GM12878 (cell line): ENCODE measurements around the gene CPSF4. TPM values are rescaled to one million over a fixed set of nuclear protein-coding genes. Genes with fewer than 3 reads are reported as not detected.

Source experiments
- ATAC-seq: fragments of 200-7000 bp; cut with Tn5 transposase; 3 replicates; pipeline ENCODE4 v1.9.1; 2020; ENCODE audit warnings: mild to moderate bottlenecking, moderate library complexity
- BruUV-seq: library from RNA; stranded (reverse); fragments of 400-500 nt; replicated peaks from 2 replicates; lab custom pipeline; 2021; lab: Mats Ljungman, UMichigan
- CTCF ChIA-PET: fragments of 300-600 bp; sonication (Branson Sonifier 250); formaldehyde crosslinking; extraction: SDS; loops from one replicate; lab custom pipeline; 2021; ENCODE audit warnings: inconsistent platforms; lab: Yijun Ruan, JAX
- POLR2A ChIA-PET: fragments of 350-600 bp; formaldehyde crosslinking; extraction: SDS; loops from one replicate; lab custom pipeline; 2021; ENCODE audit warnings: inconsistent platforms; lab: Charles Lee
- RAD21 ChIA-PET: fragments of 300-600 bp; sonication (Branson Sonifier 250); formaldehyde crosslinking; loops from one replicate; lab custom pipeline; 2023; ENCODE audit warnings: antibody characterized with exemption; ENCODE audit not compliant: unreplicated experiment; lab: Charles Lee
- SMC1A ChIA-PET: fragments of 300-600 bp; sonication (Branson Sonifier 250); formaldehyde crosslinking; loops from one replicate; lab custom pipeline; 2023; ENCODE audit not compliant: unreplicated experiment, uncharacterized antibody; lab: Charles Lee
- DNase-seq: peaks from one replicate; pipeline ENCODE4 v3.0.0-alpha.2; 2011; ENCODE audit warnings: low read depth, low spot score
- FAIRE-seq: peaks from 3 replicates; lab custom pipeline; 2011; peaks lifted over from hg19 to GRCh38; lab: Jason Lieb, UNC
- H2AFZ ChIP-seq: 2 replicates; pipeline ENCODE4 v1.6.0; 2011; ENCODE audit warnings: low read depth, low read length, control low read depth; ENCODE audit not compliant: control insufficient read depth
- H3K27ac ChIP-seq: 2 replicates; pipeline ENCODE4 v1.5.1; 2011; ENCODE audit warnings: control low read depth; ENCODE audit not compliant: control insufficient read depth, insufficient read depth
- H3K27me3 ChIP-seq, 2 experiments: replicated peaks in 1 of 2; 2 replicates each; pipeline versions ENCODE4 v1.6.0 to v1.6.1; 2011; ENCODE audit warnings: low read length in 1 of 2; ENCODE audit not compliant: control insufficient read depth in 2 of 2, insufficient read depth in 2 of 2
- H3K36me3 ChIP-seq, 2 experiments: 2 replicates each; pipeline ENCODE4 v1.5.1; 2011; ENCODE audit warnings: low read length in 1 of 2; ENCODE audit not compliant: control insufficient read depth in 2 of 2, insufficient read depth in 2 of 2
- H3K4me1 ChIP-seq: 2 replicates; pipeline ENCODE4 v1.6.1; 2011; ENCODE audit warnings: mild to moderate bottlenecking, low read length, moderate library complexity, mixed read lengths; ENCODE audit not compliant: control insufficient read depth, insufficient read depth
- H3K4me2 ChIP-seq: 2 replicates; pipeline ENCODE4 v1.6.0; 2011; ENCODE audit warnings: control low read depth; ENCODE audit not compliant: control insufficient read depth, insufficient read depth
- H3K4me3 ChIP-seq: fragments of 200-600 bp; sonication (generic); 2 replicates; pipeline ENCODE4 v1.5.1; 2016
- H3K79me2 ChIP-seq: 2 replicates; pipeline ENCODE4 v1.6.0; 2011; ENCODE audit warnings: low read length; ENCODE audit not compliant: control insufficient read depth, insufficient read depth
- H3K9ac ChIP-seq: 2 replicates; pipeline ENCODE4 v1.8.0; 2011; ENCODE audit warnings: low read length, control low read depth, mixed read lengths; ENCODE audit not compliant: control insufficient read depth, insufficient read depth
- H3K9me3 ChIP-seq: replicated peaks from 3 replicates; pipeline ENCODE4 v1.5.1; 2011; ENCODE audit warnings: mild to moderate bottlenecking, low read length; ENCODE audit not compliant: control insufficient read depth, insufficient read depth
- H4K20me1 ChIP-seq: 2 replicates; pipeline ENCODE4 v1.6.0; 2011; ENCODE audit not compliant: control insufficient read depth, insufficient read depth
- BACH1 ChIP-seq: fragments of 450-650 bp; IDR thresholded peaks from 2 replicates; pipeline ENCODE4 v1.6.1; 2017; ENCODE audit warnings: mild to moderate bottlenecking, borderline replicate concordance
- CHD1 ChIP-seq: IDR thresholded peaks from 2 replicates; pipeline ENCODE4 v1.6.1; 2012; ENCODE audit warnings: low read depth, low read length, improper control_type of control experiment
- CREM ChIP-seq: IDR thresholded peaks from 2 replicates; pipeline ENCODE4 v1.6.1; 2014; ENCODE audit warnings: antibody characterized with exemption, low read depth
- EED ChIP-seq: sonication (generic); IDR thresholded peaks from 2 replicates; pipeline ENCODE4 v1.6.1; 2016; ENCODE audit warnings: antibody characterized with exemption, low read depth
- HDAC6 ChIP-seq: fragments of 200-600 bp; sonication (generic); IDR thresholded peaks from one replicate; pipeline ENCODE4 v1.8.0; 2017; ENCODE audit warnings: antibody characterized with exemption; ENCODE audit not compliant: unreplicated experiment
- IRF3 ChIP-seq: fragments of 450-650 bp; IDR thresholded peaks from 2 replicates; pipeline ENCODE4 v1.6.1; 2014; ENCODE audit warnings: mild to moderate bottlenecking
- NR2C1 ChIP-seq: fragments of 450-650 bp; IDR thresholded peaks from 2 replicates; pipeline ENCODE4 v1.6.1; 2017; ENCODE audit warnings: antibody characterized with exemption, mild to moderate bottlenecking, moderate library complexity
- RBBP5 ChIP-seq: fragments of 200-600 bp; sonication (generic); conservative IDR thresholded peaks from 2 replicates; pipeline ENCODE4 v1.6.1; 2016
- SIN3A ChIP-seq: IDR thresholded peaks from 2 replicates; pipeline ENCODE4 v1.6.1; 2012; ENCODE audit warnings: low read depth, low read length, improper control_type of control experiment
- YBX1 ChIP-seq: fragments of 450-650 bp; IDR thresholded peaks from 2 replicates; pipeline ENCODE4 v1.6.1; 2016; ENCODE audit warnings: antibody characterized with exemption
- ZNF24 ChIP-seq: fragments of 450-650 bp; IDR thresholded peaks from 2 replicates; pipeline ENCODE4 v1.6.1; 2017; ENCODE audit warnings: antibody characterized with exemption, mild to moderate bottlenecking
- WGBS: methylation state at CpG from one replicate; pipeline ENCODE4 v1.1.6; 2016; ENCODE audit warnings: low lambda C conversion rate; ENCODE audit not compliant: insufficient replicate concordance, insufficient coverage; ENCODE audit errors: missing lambda C conversion rate; 5-methylcytosine and 5-hydroxymethylcytosine counted together
- in situ Hi-C: fragments of 300-500 bp; cut with MboI; formaldehyde crosslinking; loops from 9 replicates; pipeline ENCODE4 v1.14.3; 2018; ENCODE audit warnings: mixed read lengths
- intact Hi-C: fragments of 100-400 bp; cut with micrococcal nuclease; formaldehyde crosslinking; loops from one replicate; pipeline ENCODE4 v1.14.2; 2022; ENCODE audit not compliant: unreplicated experiment
- polyA plus RNA-seq, 11 experiments: library from polyadenylated mRNA; depleted of rRNA in 4 of 11; unstranded in 6 of 11; stranded (reverse) in 5 of 11; fragments of >200 nt; fragmentation: Nextera tagmentation in 4 of 11; fragmentation: Illumina TruSeq in 1 of 11; extraction: Ambion mirVana in 4 of 11; extraction: Trizol in 1 of 11; gene quantifications; 1 replicate in 1 of 11; 2 replicates in 10 of 11; pipeline versions ENCODE4 v1.2.1 to v1.2.3, GENCODE V29; 2011 to 2016; ENCODE audit warnings: inconsistent platforms in 2 of 11, missing spikeins in 2 of 11, low read depth in 1 of 11
- total RNA-seq, 4 experiments: library from RNA; depleted of rRNA in 3 of 4; stranded (reverse); fragments of >200 nt in 3 of 4; fragmentation: Illumina TruSeq in 1 of 4; extraction: Trizol in 1 of 4; gene quantifications; 2 replicates each; pipeline versions ENCODE4 v1.2.1 to v1.2.3, GENCODE V29; 2013 to 2021
- TF ChIP-seq, protein P1 (sequence below): fragments of 450-650 bp; IDR thresholded peaks from 2 replicates; pipeline ENCODE4 v1.6.1; 2017; ENCODE audit warnings: mild to moderate bottlenecking, low read depth, inconsistent platforms; ENCODE audit not compliant: poor library complexity, severe bottlenecking
- TF ChIP-seq, protein P2 (sequence below): IDR thresholded peaks from 2 replicates; pipeline ENCODE4 v1.6.1; 2012; ENCODE audit warnings: low read depth, low read length, improper control_type of control experiment

CPSF4 gene
- total and polyA plus RNA-seq, 10 of the 15 experiments (the other 5 are each of a cell fraction or from before 2014, with no cell fraction given), result 13.6 to 70.1 (median 45.0) TPM

DNA sequence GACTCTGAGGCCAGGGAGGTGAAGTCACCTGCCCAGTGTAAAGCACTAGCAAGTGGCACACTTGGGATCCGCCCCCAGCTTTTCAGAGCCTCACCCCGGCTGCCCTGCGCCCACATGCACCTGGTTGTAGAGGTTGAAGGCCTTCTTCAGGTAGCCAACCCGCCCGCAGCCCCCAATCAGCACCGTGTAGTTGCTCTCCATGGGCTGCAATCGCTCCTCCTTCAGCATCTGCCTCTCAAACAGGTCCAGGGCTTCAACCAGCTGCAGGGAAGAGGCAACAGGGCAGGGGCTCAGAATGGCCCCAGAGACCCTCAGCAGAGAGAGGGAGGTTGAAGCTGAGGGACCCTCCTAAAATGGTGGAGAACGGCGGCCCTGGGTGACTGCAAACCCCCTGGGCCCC, 5.6 kb upstream of the CPSF4 start:
- TF ChIP-seq CHD1, result no peak
- BruUV-seq, result no TSS peak
- no peak overlapping the region for H3K4me3 ChIP-seq
- ATAC-seq, result no peak
- H3K9me3 ChIP-seq, result no peaks in the 10 kb centered on the region
- no peak for DNase-seq
- no peak overlapping the region for H2AFZ ChIP-seq
- H3K4me1 ChIP-seq, result peaks cover 4% of the 10 kb centered on the region
- no peaks in the 10 kb centered on the region for H4K20me1 ChIP-seq
- FAIRE-seq, result no peak
- ChIA-PET POLR2A (interaction anchor here (0.7 kb wide), 1 partner anchor 16 kb away, joined by 6 read pairs; no protein-coding TSS in a partner anchor), CTCF (no interaction called here), RAD21 (no interaction called here), SMC1A (no interaction called here)
- H3K9ac ChIP-seq, result no peak overlapping the region
- no peaks in the 10 kb centered on the region for H3K27me3 ChIP-seq
- H3K36me3 ChIP-seq, result peaks cover 12 to 13% of the 10 kb centered on the region in 2 experiments
- WGBS, result 86% methylated on average over 6 of the region's 9 CpGs
- H3K4me2 ChIP-seq, result no peak overlapping the region
- in situ Hi-C loops, result no loop called here
- intact Hi-C loops, result no loop called here
- peaks cover 14% of the 10 kb centered on the region for H3K79me2 ChIP-seq
- H3K27ac ChIP-seq, result no peak overlapping the region

- H3K27ac ChIP-seq, result peak overlapping the region; percentile 80
- H3K4me1 ChIP-seq, result peaks cover 11% of the 10 kb centered on the region
- SMC1A ChIA-PET, result interaction anchor here (0.9 to 2.1 kb wide), 4 partner anchors 29 to 183 kb away, joined by 3 to 6 read pairs (median 3); partner anchors contain the start of gene BUD31
- RAD21 ChIA-PET, result interaction anchor here (2.4 kb wide), 1 partner anchor 29 kb away, joined by 8 read pairs; the partner anchor contains the start of genes BUD31 and PDAP1
- H3K9me3 ChIP-seq, result no peaks in the 10 kb centered on the region
- peak overlapping the region; percentile 89 for H3K9ac ChIP-seq
- CTCF ChIA-PET, result interaction anchor here (0.7 kb wide), 1 partner anchor 111 kb away, joined by 3 read pairs; no protein-coding TSS in a partner anchor
- peaks cover 35% of the 10 kb centered on the region for H3K79me2 ChIP-seq
- peak overlapping the region; percentile 93 for H3K4me3 ChIP-seq
- ATAC-seq (peak; percentile 39), FAIRE-seq (no peak), DNase-seq (no peak)
- peak overlapping the region; percentile 79 for H3K4me2 ChIP-seq
- POLR2A ChIA-PET, result interaction anchor here (0.5 to 2.9 kb wide), 11 partner anchors 10 to 1884 kb away, joined by 3 to 16 read pairs (median 3); partner anchors contain the start of genes BUD31, PDAP1 and ZKSCAN5
- H2AFZ ChIP-seq, result peak overlapping the region; percentile 73
- 14% methylated on average over 20 of the region's 20 CpGs for WGBS
- TF ChIP-seq EED (no peak), IRF3 (no peak), CHD1 (no peak), SIN3A (no peak), CREM (no peak), HDAC6 (no peak), RBBP5 (no peak), YBX1 (no peak), NR2C1 (no peak), BACH1 (no peak), ZNF24 (no peak)
- TF ChIP-seq, protein P1, sequence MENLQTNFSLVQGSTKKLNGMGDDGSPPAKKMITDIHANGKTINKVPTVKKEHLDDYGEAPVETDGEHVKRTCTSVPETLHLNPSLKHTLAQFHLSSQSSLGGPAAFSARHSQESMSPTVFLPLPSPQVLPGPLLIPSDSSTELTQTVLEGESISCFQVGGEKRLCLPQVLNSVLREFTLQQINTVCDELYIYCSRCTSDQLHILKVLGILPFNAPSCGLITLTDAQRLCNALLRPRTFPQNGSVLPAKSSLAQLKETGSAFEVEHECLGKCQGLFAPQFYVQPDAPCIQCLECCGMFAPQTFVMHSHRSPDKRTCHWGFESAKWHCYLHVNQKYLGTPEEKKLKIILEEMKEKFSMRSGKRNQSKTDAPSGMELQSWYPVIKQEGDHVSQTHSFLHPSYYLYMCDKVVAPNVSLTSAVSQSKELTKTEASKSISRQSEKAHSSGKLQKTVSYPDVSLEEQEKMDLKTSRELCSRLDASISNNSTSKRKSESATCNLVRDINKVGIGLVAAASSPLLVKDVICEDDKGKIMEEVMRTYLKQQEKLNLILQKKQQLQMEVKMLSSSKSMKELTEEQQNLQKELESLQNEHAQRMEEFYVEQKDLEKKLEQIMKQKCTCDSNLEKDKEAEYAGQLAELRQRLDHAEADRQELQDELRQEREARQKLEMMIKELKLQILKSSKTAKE, result no peak
- TF ChIP-seq, protein P2, sequence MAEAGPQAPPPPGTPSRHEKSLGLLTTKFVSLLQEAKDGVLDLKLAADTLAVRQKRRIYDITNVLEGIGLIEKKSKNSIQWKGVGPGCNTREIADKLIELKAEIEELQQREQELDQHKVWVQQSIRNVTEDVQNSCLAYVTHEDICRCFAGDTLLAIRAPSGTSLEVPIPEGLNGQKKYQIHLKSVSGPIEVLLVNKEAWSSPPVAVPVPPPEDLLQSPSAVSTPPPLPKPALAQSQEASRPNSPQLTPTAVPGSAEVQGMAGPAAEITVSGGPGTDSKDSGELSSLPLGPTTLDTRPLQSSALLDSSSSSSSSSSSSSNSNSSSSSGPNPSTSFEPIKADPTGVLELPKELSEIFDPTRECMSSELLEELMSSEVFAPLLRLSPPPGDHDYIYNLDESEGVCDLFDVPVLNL, result no peak
- intact Hi-C loops, result loop anchor here (2.0 kb wide), 1 partner anchor 67 kb away; the partner anchor contains the start of gene ZKSCAN5
- TSS peak; percentile 68 for BruUV-seq
- H3K27me3 ChIP-seq, result no peaks in the 10 kb centered on the region
- no peaks in the 10 kb centered on the region for H4K20me1 ChIP-seq
- in situ Hi-C loops, result no loop called here
- H3K36me3 ChIP-seq, result peaks cover 4 to 6% of the 10 kb centered on the region in 2 experiments
These were observed 684 bp upstream of the CPSF4 start for GRCh38 chr7:99437946-99438572.
